SU-DHL-6 (cell line): ENCODE results near the gene PADI4.

Source experiments
- H2AFZ ChIP-seq: fragments of 200-600 bp; sonication (generic); 2 replicates; pipeline ENCODE4 v1.6.1; 2014; ENCODE audit warnings: low read depth, mild to moderate bottlenecking, moderate library complexity, mixed read lengths, antibody characterized with exemption, low read length; ENCODE audit not compliant: severe bottlenecking
- H3F3A ChIP-seq: fragments of 200-600 bp; shearing (Covaris generic); 2 replicates; pipeline ENCODE4 v1.6.0; 2016; ENCODE audit warnings: antibody characterized with exemption, mild to moderate bottlenecking; ENCODE audit not compliant: insufficient read depth
- H3K27ac ChIP-seq: fragments of 200-600 bp; sonication (generic); 2 replicates; pipeline ENCODE4 v1.5.1; 2016; ENCODE audit warnings: low read depth, mild to moderate bottlenecking, low read length, moderate library complexity, mixed read lengths
- H3K27me3 ChIP-seq: fragments of 200-600 bp; sonication (generic), shearing (Covaris generic); 2 replicates; pipeline ENCODE4 v1.6.0; 2014; ENCODE audit warnings: mild to moderate bottlenecking, low read length
- H3K36me3 ChIP-seq: fragments of 200-600 bp; sonication (generic); 2 replicates; pipeline ENCODE4 v1.6.1; 2014; ENCODE audit warnings: mild to moderate bottlenecking, low read length, mixed read lengths
- H3K4me2 ChIP-seq: fragments of 300-600, 200-600 bp; shearing (Covaris generic), sonication (generic); 2 replicates; pipeline ENCODE4 v1.6.0; 2014; ENCODE audit warnings: low read length, low read depth, mild to moderate bottlenecking; ENCODE audit not compliant: poor library complexity, severe bottlenecking
- H3K4me3 ChIP-seq: fragments of 200-600 bp; sonication (generic); 2 replicates; pipeline ENCODE4 v1.5.1; 2014; ENCODE audit warnings: antibody characterized with exemption, low read length, mild to moderate bottlenecking, mixed read lengths; ENCODE audit not compliant: insufficient read depth, poor library complexity, severe bottlenecking
- H3K79me2 ChIP-seq: fragments of 200-600 bp; sonication (generic); 2 replicates; pipeline ENCODE4 v1.6.1; 2014; ENCODE audit warnings: mild to moderate bottlenecking, low read length, moderate library complexity; ENCODE audit not compliant: insufficient read depth
- H3K9ac ChIP-seq: fragments of 200-600 bp; sonication (generic); 2 replicates; pipeline ENCODE4 v1.7.0; 2014; ENCODE audit warnings: mild to moderate bottlenecking, low read length
- H3K9me2 ChIP-seq: fragments of 200-600 bp; sonication (generic); replicated peaks from 2 replicates; pipeline ENCODE4 v1.6.1; 2014; ENCODE audit warnings: low read length; ENCODE audit not compliant: insufficient read depth
- H3K9me3 ChIP-seq: fragments of 200-600 bp; sonication (generic); 2 replicates; pipeline ENCODE4 v1.6.1; 2014; ENCODE audit warnings: low read length, mixed read lengths; ENCODE audit not compliant: insufficient read depth
- H4K20me1 ChIP-seq: fragments of 200-600 bp; sonication (generic); 2 replicates; pipeline ENCODE4 v1.6.1; 2014; ENCODE audit warnings: low read depth, mild to moderate bottlenecking, antibody characterized with exemption, low read length, moderate library complexity, mixed read lengths
- CTCF ChIP-seq: fragments of 200-600 bp; sonication (generic); IDR thresholded peaks from one replicate; pipeline ENCODE4 v1.5.1; 2017; ENCODE audit warnings: antibody characterized with exemption, mild to moderate bottlenecking, low read length, moderate library complexity; ENCODE audit not compliant: insufficient read depth, poor library complexity, severe bottlenecking
- EZH2phosphoT487 ChIP-seq: fragments of 200-600 bp; sonication (generic), shearing (Covaris generic); conservative IDR thresholded peaks from 2 replicates; pipeline ENCODE4 v1.6.1; 2018; ENCODE audit warnings: mild to moderate bottlenecking, antibody characterized with exemption, low read length, moderate library complexity, mixed read lengths

The PADI4 gene

GRCh38 chr1:17309426-17310067 is 1.6 kb downstream of the PADI4 start:
- Histone ChIP-seq H3K27me3 (no peaks in the 10 kb centered on the region), H3K9me2 (no peaks in the 10 kb centered on the region), H3K9me3 (no peaks in the 10 kb centered on the region), H2AFZ (no peak overlapping the region), H4K20me1 (no peaks in the 10 kb centered on the region), H3K27ac (no peak overlapping the region), H3K4me2 (no peak overlapping the region), H3K36me3 (no peaks in the 10 kb centered on the region), H3K9ac (no peak overlapping the region), H3K4me3 (no peak overlapping the region), H3F3A (no peaks in the 10 kb centered on the region), H3K79me2 (no peaks in the 10 kb centered on the region)
- no peak for TF ChIP-seq CTCF
- no peak for TF ChIP-seq EZH2phosphoT487

GRCh38 chr1:17310068-17310640 is 2.2 kb downstream of the PADI4 start:
- Histone ChIP-seq H3K4me2 (no peak overlapping the region), H3K27ac (no peak overlapping the region)
- TF ChIP-seq EZH2phosphoT487 = no peak
- no peak for TF ChIP-seq CTCF

GRCh38 chr1:17313530-17314309 is 5.7 kb downstream of the PADI4 start:
- H3K9ac ChIP-seq = no peak overlapping the region
- no peaks in the 10 kb centered on the region for H3K9me3 ChIP-seq
- H3K36me3 ChIP-seq = no peaks in the 10 kb centered on the region
- no peak overlapping the region for H3K27ac ChIP-seq
- TF ChIP-seq CTCF (no peak), EZH2phosphoT487 (no peak)
- H3F3A ChIP-seq = no peaks in the 10 kb centered on the region
- no peaks in the 10 kb centered on the region for H3K79me2 ChIP-seq
- no peaks in the 10 kb centered on the region for H4K20me1 ChIP-seq
- no peaks in the 10 kb centered on the region for H3K27me3 ChIP-seq
- H2AFZ ChIP-seq = no peak overlapping the region
- H3K9me2 ChIP-seq = no peaks in the 10 kb centered on the region
- H3K4me3 ChIP-seq = no peak overlapping the region
- no peak overlapping the region for H3K4me2 ChIP-seq

More at GRCh38 chr1:17310068-17310640, 2.2 kb downstream of the PADI4 start:
- Histone ChIP-seq H3K9ac (no peak overlapping the region), H3K9me3 (no peaks in the 10 kb centered on the region), H2AFZ (no peak overlapping the region), H3K27me3 (no peaks in the 10 kb centered on the region), H3K9me2 (no peaks in the 10 kb centered on the region), H3K79me2 (no peaks in the 10 kb centered on the region), H3F3A (no peaks in the 10 kb centered on the region), H3K36me3 (no peaks in the 10 kb centered on the region), H3K4me3 (no peak overlapping the region), H4K20me1 (no peaks in the 10 kb centered on the region)
